Retinal pigment epithelial cell (primary cell): ENCODE measurements around the gene MRPS25.

ENCODE experiments used
- DNase-seq: peaks from one replicate; pipeline ENCODE4 v3.0.0-alpha.2; 2010; ENCODE audit warnings: low read depth
- H3K4me3 ChIP-seq: 2 replicates; pipeline ENCODE4 v1.5.1; 2011; ENCODE audit warnings: mild to moderate bottlenecking, low read length, control low read depth, moderate library complexity
- CTCF ChIP-seq: conservative IDR thresholded peaks from 2 replicates; pipeline ENCODE4 v1.5.1; 2011; ENCODE audit warnings: low read depth, low read length, control low read depth, inconsistent platforms

MRPS25 gene

GRCh38 chr3:15055019-15055557 lies 10.0 kb downstream of the MRPS25 start:
- TF ChIP-seq CTCF: no peak
- H3K4me3 ChIP-seq: no peak overlapping the region
- DNase-seq: no peak

- no peak for TF ChIP-seq CTCF
- DNase-seq: no peak
- no peak overlapping the region for H3K4me3 ChIP-seq
Observed at GRCh38 chr3:15053541-15053940, 11.6 kb downstream of the MRPS25 start.

GRCh38 chr3:15052335-15053242 lies 12.5 kb downstream of the MRPS25 start:
- TF ChIP-seq CTCF: no peak

GRCh38 chr3:15051531-15051930 lies 13.6 kb downstream of the MRPS25 start:
- H3K4me3 ChIP-seq: no peak overlapping the region
- TF ChIP-seq CTCF: peak; percentile 79
- peak; percentile 14 for DNase-seq

More at GRCh38 chr3:15052335-15053242, 12.5 kb downstream of the MRPS25 start:
- no peak overlapping the region for H3K4me3 ChIP-seq
- DNase-seq: no peak

GRCh38 chr3:15050405-15051092 lies 14.6 kb downstream of the MRPS25 start:
- no peak overlapping the region for H3K4me3 ChIP-seq
- DNase-seq: no peak
- TF ChIP-seq CTCF: no peak

- DNase-seq: no peak
- TF ChIP-seq CTCF: no peak
- no peak overlapping the region for H3K4me3 ChIP-seq
Observed at GRCh38 chr3:15049584-15049983, 15.5 kb downstream of the MRPS25 start.

GRCh38 chr3:15045667-15046066 lies 19.4 kb downstream of the MRPS25 start:
- H3K4me3 ChIP-seq: no peak overlapping the region
- TF ChIP-seq CTCF: no peak
- DNase-seq: no peak
